IPS-11a (cell line): ENCODE measurements around the gene PTRH2.
"Not testable (repeated sequence)": the region's sequence is repeated elsewhere in the genome, so short reads cannot be mapped to it uniquely, and the experiment has no call there.

ENCODE experiments used
- H3K4me3 ChIP-seq: one replicate; pipeline ENCODE4 v1.5.1; 2013; ENCODE audit warnings: low read depth, low read length, control low read depth

The PTRH2 gene

GRCh38 chr17:59707149-59707970, at the start of gene PTRH2, which contains the start of gene VMP1:
PTRH2 (minus strand) TSS chr17:59707430; CDS start chr17:59697978, 9,452 bp downstream.
VMP1 (plus strand) TSS chr17:59707654; CDS start chr17:59731447, 23,793 bp downstream.
- H3K4me3 ChIP-seq: peak within 1 kb of the TSS; percentile 83

GRCh38 chr17:59756236-59756818, 49.1 kb upstream of the PTRH2 start:
- H3K4me3 ChIP-seq: no peak overlapping the region

- H3K4me3 ChIP-seq: not testable (repeated sequence)
Observed at GRCh38 chr17:59755069-59755468, 47.8 kb upstream of the PTRH2 start.

- no peak overlapping the region for H3K4me3 ChIP-seq
Observed at GRCh38 chr17:59754552-59754951, 47.3 kb upstream of the PTRH2 start.

DNA sequence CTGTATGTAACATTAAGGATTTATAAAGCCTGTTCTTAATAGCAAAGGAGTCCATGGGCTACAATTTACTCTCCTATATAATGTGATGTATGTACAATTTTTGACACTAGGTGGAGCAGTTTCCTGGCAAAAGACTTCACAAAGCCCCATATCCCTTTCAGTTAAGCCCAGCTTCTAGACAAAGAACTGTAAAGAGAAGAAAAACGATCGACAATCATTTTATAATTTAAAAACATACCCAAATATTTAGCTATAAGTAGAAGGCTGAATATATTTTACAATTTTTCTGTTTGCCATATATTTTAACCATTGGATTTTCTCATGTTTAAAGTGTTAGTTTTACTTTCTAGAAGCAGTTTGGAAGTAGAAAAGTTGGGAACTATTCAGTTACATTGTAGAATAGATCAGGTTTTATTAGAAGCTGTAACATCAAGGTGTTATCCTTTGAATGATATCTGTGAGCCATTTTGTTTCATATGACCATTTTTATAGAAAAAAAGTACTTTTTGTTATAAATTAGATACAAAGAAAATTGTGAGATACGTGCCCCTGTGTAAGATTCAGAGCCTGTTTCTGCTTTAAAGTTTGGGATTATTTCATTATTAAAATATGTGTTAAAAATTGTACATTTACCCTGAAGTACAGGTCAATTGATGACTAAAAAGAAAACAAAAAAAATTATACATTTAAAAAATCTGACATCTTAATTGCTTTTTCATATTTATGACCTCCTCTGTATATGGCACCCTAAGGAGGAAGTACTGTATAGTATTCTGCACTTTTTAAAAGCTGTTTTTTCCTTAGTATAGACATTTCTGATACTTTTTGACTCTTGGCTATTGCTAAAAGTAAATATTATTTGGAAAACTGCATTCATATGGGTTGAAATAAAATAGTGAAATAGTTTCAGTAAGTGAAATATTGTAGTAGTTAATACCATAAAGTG, 46.6 kb upstream of the PTRH2 start:
- H3K4me3 ChIP-seq: no peak overlapping the region

GRCh38 chr17:59752922-59753321, 45.7 kb upstream of the PTRH2 start:
- no peak overlapping the region for H3K4me3 ChIP-seq

DNA sequence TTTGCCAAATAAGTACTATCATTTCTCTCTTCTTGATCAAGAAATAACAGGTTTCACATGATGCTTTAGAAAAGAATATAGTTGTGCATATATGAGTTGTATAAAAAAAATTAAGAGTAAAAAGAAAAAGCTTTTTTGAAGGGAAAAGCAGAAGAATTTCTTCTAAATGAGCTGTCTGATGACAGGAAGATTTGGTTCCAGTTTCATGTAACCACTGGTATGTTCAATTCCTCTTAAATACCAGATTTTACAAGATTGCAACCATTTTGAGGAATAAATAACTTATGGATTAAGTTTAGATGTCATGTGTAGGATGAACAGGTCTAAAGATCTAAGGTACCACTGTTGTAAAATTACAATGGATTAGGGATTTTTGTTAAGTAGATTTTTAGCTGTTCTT, 45.2 kb upstream of the PTRH2 start:
- H3K4me3 ChIP-seq: no peak overlapping the region

DNA sequence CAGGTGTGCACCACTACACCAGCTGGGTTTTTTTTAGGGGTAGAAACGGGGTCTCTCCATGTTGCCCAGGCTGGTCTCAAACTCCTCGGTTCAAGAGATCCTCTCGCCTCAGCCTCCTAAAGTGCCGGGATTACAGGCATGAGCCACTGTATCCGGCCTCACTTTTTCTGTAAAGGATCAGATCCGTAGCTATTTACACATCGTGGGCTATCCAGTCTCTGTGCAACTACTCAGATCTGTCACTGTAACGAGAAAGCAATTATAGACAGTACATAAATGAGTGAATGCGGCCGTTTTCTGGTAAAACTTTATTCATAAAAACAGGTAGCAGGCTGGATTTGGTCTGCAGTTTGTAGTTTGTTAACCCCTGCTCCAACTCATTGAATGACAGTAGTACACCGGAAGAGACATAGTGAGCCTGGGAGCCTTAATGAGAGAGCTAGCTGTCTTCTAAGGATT, 44.8 kb upstream of the PTRH2 start:
- no peak overlapping the region for H3K4me3 ChIP-seq

DNA sequence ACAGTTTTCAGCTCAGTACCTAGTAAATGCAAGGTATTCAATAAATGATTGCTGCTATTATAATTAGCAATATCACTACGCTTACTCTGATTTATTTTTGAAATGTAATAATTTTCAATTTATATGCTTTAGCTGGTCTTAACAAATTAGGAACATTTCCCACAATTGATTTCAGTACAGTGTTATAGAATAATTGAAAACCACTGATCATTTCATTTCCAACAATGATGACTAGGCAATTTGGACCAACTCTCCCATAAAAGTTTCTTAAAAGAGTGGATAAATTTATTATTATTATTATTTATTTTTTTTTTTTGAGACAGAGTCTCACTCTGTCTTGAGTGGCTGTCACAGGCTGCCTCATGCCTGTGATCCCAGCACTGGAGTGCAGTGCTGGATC, 41.4 kb upstream of the PTRH2 start:
- H3K4me3 ChIP-seq: no peak overlapping the region

DNA sequence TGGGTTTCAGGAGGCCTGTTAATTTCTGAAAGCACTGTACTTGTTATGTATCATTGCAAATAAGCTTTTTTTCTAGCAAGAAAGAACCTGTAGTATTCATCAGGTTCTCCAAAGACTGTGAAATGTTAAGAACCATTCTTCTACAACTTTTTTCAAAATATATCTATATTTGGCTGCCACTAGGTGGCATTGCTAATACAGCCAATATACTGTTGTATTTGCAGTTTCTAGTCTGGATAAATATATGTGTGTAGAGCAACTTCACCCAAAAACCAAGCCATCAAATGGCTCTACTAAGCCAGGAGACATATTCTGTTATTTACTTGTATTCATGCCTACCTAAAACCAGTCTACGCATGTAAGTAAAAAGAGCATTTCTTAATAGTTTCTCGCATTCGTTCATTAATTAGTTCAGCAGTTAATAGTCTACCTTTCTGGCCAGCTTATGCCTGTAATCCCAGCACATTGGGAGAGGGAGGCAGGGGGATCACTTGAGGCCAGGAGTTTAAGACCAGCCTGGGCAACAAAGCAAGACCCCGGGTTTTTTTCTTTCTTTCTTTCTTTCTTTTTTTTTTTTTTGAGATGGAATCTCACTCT, 39.7 kb upstream of the PTRH2 start:
- H3K4me3 ChIP-seq: no peak overlapping the region

DNA sequence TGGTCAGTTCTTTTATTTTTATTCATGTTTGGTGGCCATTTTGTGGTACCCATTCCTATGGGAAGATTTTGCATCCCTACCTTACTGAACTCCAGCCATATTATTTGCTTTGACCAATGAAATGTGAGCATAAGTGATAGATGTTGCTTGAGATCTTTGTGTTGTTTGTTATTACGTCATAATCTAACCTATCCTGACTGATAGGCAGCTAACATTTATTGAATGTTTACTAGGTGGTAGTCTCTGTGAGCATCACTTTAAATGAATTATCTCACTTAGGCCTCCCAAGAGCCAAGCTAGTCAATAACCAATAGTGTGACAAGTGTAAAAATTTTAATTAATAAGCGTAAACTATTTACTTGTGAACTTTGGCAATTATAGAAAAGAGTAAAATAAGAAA, 37.8 kb upstream of the PTRH2 start:
- no peak overlapping the region for H3K4me3 ChIP-seq

DNA sequence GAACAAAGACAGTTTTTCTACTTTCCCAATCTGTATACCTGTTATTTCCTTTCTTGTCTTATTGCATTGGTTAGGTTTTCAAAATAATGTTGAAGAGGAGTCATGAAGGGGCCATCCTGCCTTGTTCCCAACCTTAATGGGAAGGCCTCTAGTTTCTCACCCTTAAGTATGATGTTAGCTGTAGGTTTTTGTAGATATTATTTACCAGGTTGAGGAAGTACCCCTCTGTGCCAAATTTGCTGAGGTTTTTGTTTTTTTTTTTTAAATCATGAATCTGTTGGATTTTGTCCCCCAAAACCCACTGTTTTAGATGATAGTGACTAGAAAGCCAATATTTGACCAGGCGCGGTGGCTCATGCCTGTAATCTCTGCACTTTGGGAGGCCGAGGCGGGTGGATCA, 36.6 kb upstream of the PTRH2 start:
- no peak overlapping the region for H3K4me3 ChIP-seq

GRCh38 chr17:59737324-59737723, 30.1 kb upstream of the PTRH2 start:
- no peak overlapping the region for H3K4me3 ChIP-seq

DNA sequence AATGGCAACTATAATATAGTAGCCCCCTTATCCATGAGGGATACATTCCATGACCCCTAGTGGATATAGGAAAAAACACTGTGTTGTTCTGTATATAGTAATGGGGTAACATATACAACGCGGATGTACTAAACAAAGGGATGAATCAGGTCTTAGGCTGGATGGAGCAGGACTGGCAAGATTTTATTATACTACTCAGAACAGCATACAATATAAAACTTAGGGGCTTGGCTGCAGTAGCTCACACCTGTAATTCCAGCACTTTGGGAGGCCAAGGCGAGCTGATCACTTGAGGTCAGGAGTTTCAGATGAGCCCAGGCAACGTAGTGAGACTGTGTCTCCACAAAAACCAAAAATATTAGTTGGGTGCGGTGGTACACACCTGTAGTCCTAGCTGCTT, 27.0 kb upstream of the PTRH2 start:
- H3K4me3 ChIP-seq: no peak overlapping the region

GRCh38 chr17:59733697-59734096, 26.5 kb upstream of the PTRH2 start:
- H3K4me3 ChIP-seq: no peak overlapping the region

DNA sequence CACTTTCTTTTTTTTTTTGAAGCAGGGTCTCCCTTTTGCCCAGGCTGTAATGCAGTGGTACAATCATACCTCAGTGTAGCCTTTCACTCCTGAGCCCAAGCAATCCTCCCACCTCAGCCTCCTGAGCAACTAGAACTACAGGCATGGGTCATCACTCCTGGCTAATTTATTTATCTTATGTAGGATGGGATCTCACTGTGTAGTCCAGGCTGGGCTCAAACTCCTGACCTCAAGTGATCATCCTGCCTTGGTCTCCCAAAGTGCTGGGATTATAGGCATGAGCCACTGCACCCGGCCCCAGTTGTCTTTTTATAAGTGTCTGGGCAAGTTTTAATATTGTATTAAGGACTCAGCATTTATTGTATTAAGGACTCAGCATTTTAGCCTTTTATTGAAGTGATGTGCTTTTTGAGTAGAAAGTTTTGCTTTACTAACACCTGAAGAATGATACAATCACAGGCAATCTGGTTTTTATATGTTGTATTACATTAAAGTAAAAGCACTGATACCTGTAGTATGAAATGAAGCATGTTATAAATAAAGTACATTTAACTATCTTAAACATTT, 23.1 kb upstream of the PTRH2 start:
- no peak overlapping the region for H3K4me3 ChIP-seq

GRCh38 chr17:59727817-59728533, 20.7 kb upstream of the PTRH2 start:
- H3K4me3 ChIP-seq: no peak overlapping the region

GRCh38 chr17:59725691-59726090, 18.5 kb upstream of the PTRH2 start:
- no peak overlapping the region for H3K4me3 ChIP-seq

DNA sequence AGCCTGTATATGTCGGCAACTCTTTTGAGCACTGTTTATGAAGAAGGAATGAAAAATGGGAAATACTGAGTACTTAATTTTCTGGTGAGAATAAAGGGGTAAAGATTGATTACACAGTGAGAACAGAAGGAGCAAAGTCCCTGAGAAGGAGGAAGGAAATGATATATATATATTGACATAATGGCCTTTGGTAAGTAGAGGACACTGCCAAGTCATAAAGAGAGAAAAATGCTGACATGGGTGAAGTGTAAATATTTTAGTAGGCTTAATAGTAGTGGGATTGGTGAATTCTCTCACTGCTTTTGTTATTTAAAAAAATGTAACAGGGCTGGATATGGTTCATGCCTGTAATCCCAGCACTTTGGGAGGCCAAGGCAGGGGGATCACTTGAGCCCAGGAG, 16.4 kb upstream of the PTRH2 start:
- no peak overlapping the region for H3K4me3 ChIP-seq

GRCh38 chr17:59723041-59723440, 15.8 kb upstream of the PTRH2 start:
- H3K4me3 ChIP-seq: no peak overlapping the region
